ENCODE results near the gene ANXA10. TPM values are rescaled to one million over a fixed set of nuclear protein-coding genes. Genes with fewer than 3 reads are reported as not detected.
"Not testable (repeated sequence)": the region's sequence is repeated elsewhere in the genome, so short reads cannot be mapped to it uniquely, and the experiment has no call there.

ANXA10 gene
- total RNA-seq, 1 donor from 2014 or later: not detected

GRCh38 chr4:168212656-168213055, 120.3 kb downstream of the ANXA10 start:
- Mint-ChIP-seq H3K4me1 (no peaks in the 10 kb centered on the region), H3K27ac (ENCODE audit: unreplicated experiment) (no peak overlapping the region), H3K36me3 (ENCODE audit: low read depth) (peaks cover 5% of the 10 kb centered on the region), H3K9me3 (peaks cover 7% of the 10 kb centered on the region), H3K4me3 (no peak overlapping the region), H3K27me3 (ENCODE audit: low read depth) (no peaks in the 10 kb centered on the region)
- no peak for DNase-seq (ENCODE audit: low read depth, low spot score)
- no peak for TF ChIP-seq CTCF (conservative IDR thresholded peaks at IDR 0.05)

GRCh38 chr4:168213511-168213910, 121.2 kb downstream of the ANXA10 start:
- not testable (repeated sequence) for H3K4me1 Mint-ChIP-seq; H3K9me3 Mint-ChIP-seq; H3K36me3 Mint-ChIP-seq (ENCODE audit: low read depth); DNase-seq (ENCODE audit: low read depth, low spot score); H3K4me3 Mint-ChIP-seq; H3K27ac Mint-ChIP-seq (ENCODE audit: unreplicated experiment); H3K27me3 Mint-ChIP-seq (ENCODE audit: low read depth)

GRCh38 chr4:168218645-168219044, 126.3 kb downstream of the ANXA10 start:
- Mint-ChIP-seq H3K36me3 (ENCODE audit: low read depth) (peaks cover 2% of the 10 kb centered on the region), H3K27me3 (ENCODE audit: low read depth) (no peaks in the 10 kb centered on the region), H3K4me1 (no peaks in the 10 kb centered on the region), H3K27ac (ENCODE audit: unreplicated experiment) (no peak overlapping the region), H3K9me3 (peaks cover 4% of the 10 kb centered on the region), H3K4me3 (no peak overlapping the region)
- no peak for DNase-seq (ENCODE audit: low read depth, low spot score)
- TF ChIP-seq CTCF (conservative IDR thresholded peaks at IDR 0.05): no peak

- DNase-seq (ENCODE audit: low read depth, low spot score): no peak
- Mint-ChIP-seq H3K27me3 (ENCODE audit: low read depth) (no peaks in the 10 kb centered on the region), H3K9me3 (no peaks in the 10 kb centered on the region), H3K4me1 (no peaks in the 10 kb centered on the region), H3K4me3 (no peak overlapping the region), H3K36me3 (ENCODE audit: low read depth) (no peaks in the 10 kb centered on the region), H3K27ac (ENCODE audit: unreplicated experiment) (no peak overlapping the region)
- TF ChIP-seq CTCF (conservative IDR thresholded peaks at IDR 0.05): no peak
Measured at GRCh38 chr4:168220893-168221292, 128.6 kb downstream of the ANXA10 start.

GRCh38 chr4:168221301-168221700, 129.0 kb downstream of the ANXA10 start:
- no peaks in the 10 kb centered on the region for H3K9me3 Mint-ChIP-seq
- DNase-seq (ENCODE audit: low read depth, low spot score): no peak
- no peak for TF ChIP-seq CTCF (conservative IDR thresholded peaks at IDR 0.05)
- no peak overlapping the region for H3K4me3 Mint-ChIP-seq
- H3K4me1 Mint-ChIP-seq: no peaks in the 10 kb centered on the region
- no peaks in the 10 kb centered on the region for H3K36me3 Mint-ChIP-seq (ENCODE audit: low read depth)
- no peaks in the 10 kb centered on the region for H3K27me3 Mint-ChIP-seq (ENCODE audit: low read depth)
- H3K27ac Mint-ChIP-seq (ENCODE audit: unreplicated experiment): no peak overlapping the region

Other genes with a start within 250 kb of the ANXA10 start
- 2.1 and 3.7 TPM in 2 replicates for gene DDX60, start 226.2 kb downstream of the ANXA10 start, total RNA-seq